GM18867 (cell line): Measurements from ENCODE around the gene ZGPAT.

Source experiments
- ATAC-seq: cut with Tn5 transposase; IDR thresholded peaks from one replicate; pipeline ENCODE4 v1.9.1; 2021; ENCODE audit warnings: mild to moderate bottlenecking, moderate library complexity; ENCODE audit not compliant: unreplicated experiment

Gene ZGPAT

GRCh38 chr20:63732118-63733095 lies 24.6 kb downstream of the ZGPAT start:
- ATAC-seq, result no peak

DNA sequence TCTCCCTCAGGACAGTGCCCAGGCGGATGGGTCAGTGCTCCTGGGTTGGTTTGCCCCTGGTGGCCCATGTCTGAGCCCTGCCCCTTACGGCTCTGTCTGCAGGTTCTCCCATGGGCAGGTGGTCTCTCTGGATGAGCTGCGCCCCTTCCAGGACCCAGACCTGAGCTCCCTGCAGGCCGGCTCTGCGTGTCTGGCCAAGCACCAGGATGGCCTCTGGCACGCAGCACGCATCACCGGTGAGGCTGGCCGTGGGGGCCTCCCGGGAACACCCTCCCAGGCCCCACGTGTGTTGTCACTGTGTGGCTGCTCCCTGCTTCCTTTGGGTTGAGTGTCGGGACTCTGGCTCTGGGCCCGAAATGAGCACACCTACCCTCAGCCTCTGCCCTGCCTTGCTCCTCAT lies 25.3 kb downstream of the ZGPAT start:
- ATAC-seq, result no peak

DNA sequence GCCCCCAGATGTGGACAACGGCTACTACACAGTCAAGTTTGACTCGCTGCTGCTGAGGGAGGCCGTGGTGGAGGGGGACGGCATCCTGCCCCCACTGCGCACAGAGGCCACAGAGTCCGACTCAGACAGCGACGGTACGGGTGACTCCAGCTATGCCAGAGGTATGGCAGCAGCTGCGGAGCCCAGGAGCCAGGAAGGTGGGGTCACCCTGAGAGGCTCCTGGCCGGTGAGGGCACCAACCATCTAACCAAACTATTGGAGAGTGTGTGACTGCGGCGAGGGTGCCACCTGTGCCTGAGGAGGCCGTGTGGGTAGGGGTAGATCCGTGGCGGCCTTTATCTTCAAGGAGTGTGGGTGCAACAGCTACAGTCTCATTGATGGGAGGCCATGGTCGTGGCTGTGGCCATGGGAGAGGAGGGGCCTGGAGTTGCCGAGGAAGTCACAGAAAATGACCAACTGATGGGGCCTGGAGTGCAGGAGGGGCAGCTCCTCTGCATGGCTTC lies 25.8 kb downstream of the ZGPAT start:
- no peak for ATAC-seq

DNA sequence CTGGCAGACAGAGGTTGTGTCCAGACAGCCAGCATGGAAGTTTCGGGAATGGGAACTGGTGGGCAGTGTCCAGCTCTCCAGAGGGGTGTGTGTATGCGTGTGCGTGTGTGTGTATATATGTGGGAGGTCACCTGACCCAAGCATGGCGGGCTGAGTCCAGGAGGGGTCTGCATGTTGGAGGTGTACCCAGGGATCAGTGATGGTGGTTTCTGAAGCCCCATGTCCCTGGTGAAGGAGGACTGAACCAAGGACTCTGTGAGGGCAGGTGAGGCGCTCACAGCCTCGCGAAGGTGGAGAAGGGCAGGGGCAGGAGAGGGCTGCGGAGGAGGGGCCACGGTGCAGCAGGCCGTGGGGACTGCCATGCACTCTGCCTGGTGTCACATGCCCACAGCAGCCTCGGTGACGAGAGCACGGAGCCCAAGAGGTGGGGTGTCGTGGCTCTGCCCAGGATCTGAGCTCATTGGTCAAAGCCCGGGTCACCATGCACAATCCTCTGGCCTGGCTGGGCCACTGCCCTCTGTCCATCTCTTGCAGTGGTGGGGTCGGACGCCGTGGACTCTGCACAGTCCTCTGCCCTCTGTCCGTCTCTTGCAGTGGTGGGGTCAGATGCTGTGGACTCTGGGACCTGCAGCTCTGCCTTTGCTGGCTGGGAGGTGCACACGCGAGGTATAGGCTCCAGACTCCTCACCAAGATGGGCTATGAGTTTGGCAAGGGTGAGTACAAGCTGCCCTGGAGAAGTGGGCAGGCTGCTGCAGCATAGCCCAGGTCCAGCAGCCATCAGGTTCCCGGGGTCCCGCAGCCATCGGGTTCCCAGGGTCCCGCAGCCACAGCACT lies 26.5 kb downstream of the ZGPAT start:
- ATAC-seq, result no peak

DNA sequence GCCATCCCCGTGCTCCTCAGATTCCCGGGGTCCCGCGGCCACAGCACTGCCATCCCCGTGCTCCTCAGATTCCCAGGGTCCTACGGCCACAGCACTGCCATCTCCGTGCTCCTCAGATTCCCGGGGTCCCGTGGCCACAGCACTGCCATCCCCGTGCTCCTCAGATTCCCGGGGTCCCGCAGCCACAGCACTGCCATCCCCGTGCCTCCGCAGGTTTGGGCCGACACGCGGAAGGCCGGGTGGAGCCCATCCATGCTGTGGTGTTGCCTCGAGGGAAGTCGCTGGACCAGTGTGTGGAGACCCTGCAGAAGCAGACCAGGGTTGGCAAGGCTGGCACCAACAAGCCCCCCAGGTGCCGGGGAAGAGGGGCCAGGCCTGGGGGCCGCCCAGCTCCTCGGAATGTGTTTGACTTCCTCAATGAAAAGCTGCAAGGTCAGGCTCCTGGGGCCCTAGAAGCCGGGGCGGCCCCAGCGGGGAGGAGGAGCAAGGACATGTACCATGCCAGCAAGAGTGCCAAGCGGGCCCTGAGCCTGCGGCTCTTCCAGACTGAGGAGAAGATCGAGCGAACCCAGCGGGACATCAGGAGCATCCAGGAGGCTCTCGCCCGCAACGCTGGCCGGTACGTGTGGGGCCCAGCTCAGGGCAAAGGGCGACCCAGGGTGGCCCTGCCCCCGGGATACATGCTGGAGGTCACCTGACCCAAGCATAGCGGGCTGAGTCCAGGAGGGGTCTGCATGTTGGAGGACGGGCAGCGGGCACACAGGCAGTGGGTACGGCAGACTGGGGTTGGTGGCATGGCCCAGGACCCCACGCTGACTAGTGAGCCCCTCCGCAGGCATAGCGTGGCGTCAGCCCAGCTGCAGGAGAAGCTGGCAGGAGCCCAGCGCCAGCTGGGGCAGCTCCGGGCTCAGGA lies 27.4 kb downstream of the ZGPAT start:
- no peak for ATAC-seq

GRCh38 chr20:63735859-63736718 lies 28.2 kb downstream of the ZGPAT start, which contains the start of gene LIME1:
Gene LIME1, plus strand, starts transcription at chr20:63736664. Its CDS starts 886 bp downstream, at chr20:63737550.
- ATAC-seq, result no peak

- no peak for ATAC-seq
Measured at GRCh38 chr20:63736893-63737694, 29.3 kb downstream of the ZGPAT start.

DNA sequence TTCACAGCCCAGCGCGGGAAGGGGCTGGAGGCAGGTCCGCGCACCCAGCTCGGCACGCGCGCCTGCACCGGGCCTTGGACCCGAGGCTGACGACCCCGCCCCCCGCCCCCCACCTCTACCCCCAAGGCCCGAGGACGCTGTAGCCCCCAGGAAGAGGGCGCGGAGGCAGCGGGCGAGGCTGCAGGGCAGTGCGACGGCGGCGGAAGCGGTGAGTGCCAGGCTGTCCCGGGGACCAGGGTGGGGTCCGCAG lies 29.8 kb downstream of the ZGPAT start:
- no peak for ATAC-seq

DNA sequence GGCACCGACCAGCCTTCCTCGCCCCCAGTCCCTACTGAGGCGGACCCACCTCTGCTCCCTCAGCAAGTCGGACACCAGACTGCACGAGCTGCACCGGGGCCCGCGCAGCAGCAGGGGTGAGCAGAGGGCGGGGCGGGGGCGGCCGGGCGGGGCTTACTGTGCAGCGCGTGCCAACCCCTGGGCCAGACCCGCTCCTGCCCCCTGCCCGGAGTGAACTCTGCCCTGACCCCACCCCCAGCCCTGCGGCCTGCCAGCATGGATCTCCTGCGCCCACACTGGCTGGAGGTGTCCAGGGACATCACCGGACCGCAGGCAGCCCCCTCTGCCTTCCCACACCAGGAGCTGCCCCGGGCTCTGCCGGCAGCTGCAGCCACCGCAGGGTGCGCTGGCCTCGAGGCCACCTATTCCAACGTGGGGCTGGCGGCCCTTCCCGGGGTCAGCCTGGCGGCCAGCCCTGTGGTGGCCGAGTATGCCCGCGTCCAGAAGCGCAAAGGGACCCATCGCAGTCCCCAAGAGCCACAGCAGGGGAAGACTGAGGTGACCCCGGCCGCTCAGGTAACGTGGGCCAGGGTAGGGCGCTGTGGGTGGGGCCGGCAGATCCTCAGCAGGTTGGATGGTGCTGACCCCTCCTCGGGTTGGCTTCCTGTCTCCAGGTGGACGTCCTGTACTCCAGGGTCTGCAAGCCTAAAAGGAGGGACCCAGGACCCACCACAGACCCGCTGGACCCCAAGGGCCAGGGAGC lies 30.3 kb downstream of the ZGPAT start:
- no peak for ATAC-seq

DNA sequence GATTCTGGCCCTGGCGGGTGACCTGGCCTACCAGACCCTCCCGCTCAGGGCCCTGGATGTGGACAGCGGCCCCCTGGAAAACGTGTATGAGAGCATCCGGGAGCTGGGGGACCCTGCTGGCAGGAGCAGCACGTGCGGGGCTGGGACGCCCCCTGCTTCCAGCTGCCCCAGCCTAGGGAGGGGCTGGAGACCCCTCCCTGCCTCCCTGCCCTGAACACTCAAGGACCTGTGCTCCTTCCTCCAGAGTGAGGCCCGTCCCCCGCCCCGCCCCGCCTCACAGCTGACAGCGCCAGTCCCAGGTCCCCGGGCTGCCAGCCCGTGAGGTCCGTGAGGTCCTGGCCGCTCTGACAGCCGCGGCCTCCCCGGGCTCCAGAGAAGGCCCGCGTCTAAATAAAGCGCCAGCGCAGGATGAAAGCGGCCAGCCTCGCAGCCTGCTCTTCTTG lies 30.9 kb downstream of the ZGPAT start:
- no peak for ATAC-seq

DNA sequence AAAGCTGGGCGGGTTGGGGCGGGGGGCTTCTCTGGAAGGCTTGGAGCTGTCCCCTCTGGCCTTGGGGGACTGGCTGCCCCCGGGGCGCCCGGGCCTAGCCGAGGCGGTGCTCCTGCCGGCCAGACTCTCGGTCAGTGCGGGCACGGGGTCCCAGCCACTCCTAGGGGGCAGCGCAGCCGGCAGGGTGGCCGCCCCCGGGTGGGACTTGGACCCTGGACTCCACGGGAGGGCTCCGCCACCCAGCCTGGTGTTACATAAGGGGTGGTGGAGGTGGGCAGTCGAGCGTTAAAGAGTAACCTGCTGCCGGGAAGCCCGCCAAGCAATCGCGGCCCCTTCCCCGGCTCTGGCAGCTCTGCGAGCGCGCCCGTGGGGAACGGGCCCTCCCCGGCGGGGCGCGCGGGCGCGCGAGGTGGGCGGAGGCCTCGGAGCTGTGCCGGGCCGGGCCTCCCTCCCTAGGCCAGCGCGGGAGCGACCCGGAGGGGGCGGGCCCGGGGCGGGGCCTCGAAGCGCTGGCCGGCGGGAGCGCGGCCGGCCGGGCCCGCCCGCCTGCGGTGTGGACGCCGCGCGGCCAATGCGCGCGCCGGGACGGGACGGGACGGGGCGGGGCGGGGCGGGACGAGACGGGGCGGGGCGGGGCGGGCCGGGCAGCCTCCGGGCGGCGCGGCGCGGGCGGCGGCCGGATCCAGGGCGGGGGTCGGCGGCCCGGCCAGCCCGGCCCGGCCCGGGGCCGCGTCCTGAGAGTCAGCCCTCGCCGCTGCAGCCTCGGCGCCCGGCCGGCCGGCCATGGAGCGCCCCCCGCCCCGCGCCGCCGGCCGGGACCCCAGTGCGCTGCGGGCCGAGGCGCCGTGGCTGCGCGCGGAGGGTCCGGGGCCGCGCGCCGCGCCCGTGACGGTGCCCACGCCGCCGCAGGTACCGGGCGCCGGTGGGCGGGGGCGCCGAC lies 31.6 kb downstream of the ZGPAT start, which contains the start of gene SLC2A4RG:
SLC2A4RG (plus strand) TSS at position 647 of the 940 bp plus-strand sequence; CDS start at position 784, 137 bp downstream.
- peak; percentile 42 for ATAC-seq

GRCh38 chr20:63740070-63740626 lies 32.3 kb downstream of the ZGPAT start:
- no peak for ATAC-seq

GRCh38 chr20:63740627-63741353 lies 33.0 kb downstream of the ZGPAT start:
- ATAC-seq, result no peak

GRCh38 chr20:63741354-63741675 lies 33.5 kb downstream of the ZGPAT start:
- no peak for ATAC-seq

- ATAC-seq, result no peak
Measured at GRCh38 chr20:63741676-63742380, 34.0 kb downstream of the ZGPAT start.
